Measurements from ENCODE around the gene DCP2.

The DCP2 gene

DNA sequence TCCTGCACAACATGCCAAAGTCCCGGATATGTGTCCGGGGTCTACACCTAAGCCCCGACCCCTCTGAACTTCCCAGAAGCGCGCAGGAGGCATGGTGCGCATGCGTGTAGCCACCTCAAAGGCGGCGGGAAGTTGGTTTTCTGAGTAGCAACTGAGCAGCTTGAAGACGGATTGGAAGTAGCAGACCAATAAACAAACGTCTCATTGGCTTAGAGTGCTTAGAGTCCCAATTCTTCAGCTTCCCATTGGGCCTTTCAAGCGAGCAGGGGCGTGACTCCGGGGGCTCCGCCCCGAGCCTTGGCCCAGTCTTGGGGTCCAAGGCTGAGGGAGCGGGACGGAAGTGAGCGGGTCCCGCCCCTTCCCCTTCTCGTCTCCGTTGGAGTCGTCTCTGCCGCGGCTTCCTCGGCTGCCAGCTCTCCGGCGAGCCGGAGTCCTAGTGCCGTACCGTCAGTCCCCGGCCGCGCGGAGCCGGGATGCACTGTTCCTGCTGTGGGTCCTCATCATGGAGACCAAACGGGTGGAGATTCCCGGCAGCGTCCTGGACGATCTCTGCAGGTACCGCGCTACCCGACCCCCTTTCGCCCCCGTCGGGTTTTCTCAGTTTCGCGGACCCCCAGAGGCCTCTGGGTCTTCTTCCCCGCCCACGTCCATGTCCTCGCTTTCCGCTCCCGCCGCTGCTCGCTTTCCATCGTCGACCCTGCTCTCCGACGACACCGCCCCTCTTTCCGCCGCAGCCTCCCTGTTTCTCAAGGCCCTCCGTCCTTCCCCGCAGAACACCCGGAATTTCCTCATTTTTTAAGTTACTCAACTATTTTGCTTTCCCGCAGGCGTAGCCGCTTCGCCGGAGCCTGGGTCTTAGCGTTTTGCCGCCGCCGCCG lies at the start of gene DCP2:
DCP2 (plus strand) TSS at position 367 of the 878 bp plus-strand sequence; CDS start at position 503, 136 bp downstream.
- peak within 1 kb of the TSS; percentile 96 for H3K4me3 ChIP-seq (ENCODE audit: low read depth, low read length)
- peak within 1 kb of the TSS; percentile 89 for H3K27ac ChIP-seq (ENCODE audit: extremely low read depth, low read depth, low read length)
- no peaks in the 10 kb centered on the region for H3K9me3 ChIP-seq (ENCODE audit: control insufficient read depth, insufficient read depth, low read depth, low read length)
- H3K36me3 ChIP-seq (ENCODE audit: control insufficient read depth in 2 of 2, insufficient read depth in 1 of 2, low read length in 2 of 2), result no peaks in the 10 kb centered on the region; a peak in 1 of 3 replicates
- CTCF ChIA-PET, result interaction anchor here (0.6 to 0.7 kb wide), 4 partner anchors 10 to 286 kb away, joined by 3 to 6 read pairs (median 3); no protein-coding TSS in a partner anchor
- H3K4me1 ChIP-seq (ENCODE audit: control insufficient read depth, insufficient read depth, low read length), result peaks cover 16% of the 10 kb centered on the region
- POLR2A ChIA-PET, result interaction anchor here (0.5 to 1.5 kb wide), 24 partner anchors 9 to 548 kb away, joined by 3 to 23 read pairs (median 5); partner anchors contain the start of genes MCC, REEP5, SRP19 and YTHDC2
- TF ChIP-seq ZNF626 (tag by site-specific recombination; IDR thresholded peaks at IDR 0.05) (no peak), ZSCAN16 (tag by site-specific recombination; IDR thresholded peaks at IDR 0.05) (0 out of 2 replicates have a peak, but pooled peaks have one; percentile 52), ZBTB1 (tag by site-specific recombination; IDR thresholded peaks at IDR 0.05) (no peak), ZNF791 (tag by site-specific recombination; IDR thresholded peaks at IDR 0.05) (no peak), ZNF214 (tag by site-specific recombination; IDR thresholded peaks at IDR 0.05; ENCODE audit: borderline replicate concordance) (no peak), GLI4 (tag by site-specific recombination; IDR thresholded peaks at IDR 0.05) (peak; percentile 54; the same call in 1 of the 2 replicates), ZNF433 (tag by site-specific recombination; IDR thresholded peaks at IDR 0.05; ENCODE audit: low read depth) (no peak), ZNF221 (tag by site-specific recombination; IDR thresholded peaks at IDR 0.05; ENCODE audit: borderline replicate concordance) (no peak), GLIS1 (tag by site-specific recombination; IDR thresholded peaks at IDR 0.05) (peak; percentile 64), ZNF501 (tag by site-specific recombination; IDR thresholded peaks at IDR 0.05) (peak; percentile 87), ZNF654 (tag by site-specific recombination; IDR thresholded peaks at IDR 0.05; ENCODE audit: low read depth) (no peak), ZNF138 (tag by site-specific recombination; IDR thresholded peaks at IDR 0.05; ENCODE audit: borderline replicate concordance) (no peak), WT1 (tag by site-specific recombination; IDR thresholded peaks at IDR 0.05) (0 out of 2 replicates have a peak, but pooled peaks have one; percentile 44), ZNF37A (tag by site-specific recombination; IDR thresholded peaks at IDR 0.05) (0 out of 2 replicates have a peak, but pooled peaks have one; percentile 20), MZF1 (tag by site-specific recombination; IDR thresholded peaks at IDR 0.05; ENCODE audit: borderline replicate concordance) (peak; percentile 65; the same call in 1 of the 2 replicates), HOXC10 (CRISPR knock-in tag; IDR thresholded peaks at IDR 0.05) (no peak)
- TF ChIP-seq, protein P1, sequence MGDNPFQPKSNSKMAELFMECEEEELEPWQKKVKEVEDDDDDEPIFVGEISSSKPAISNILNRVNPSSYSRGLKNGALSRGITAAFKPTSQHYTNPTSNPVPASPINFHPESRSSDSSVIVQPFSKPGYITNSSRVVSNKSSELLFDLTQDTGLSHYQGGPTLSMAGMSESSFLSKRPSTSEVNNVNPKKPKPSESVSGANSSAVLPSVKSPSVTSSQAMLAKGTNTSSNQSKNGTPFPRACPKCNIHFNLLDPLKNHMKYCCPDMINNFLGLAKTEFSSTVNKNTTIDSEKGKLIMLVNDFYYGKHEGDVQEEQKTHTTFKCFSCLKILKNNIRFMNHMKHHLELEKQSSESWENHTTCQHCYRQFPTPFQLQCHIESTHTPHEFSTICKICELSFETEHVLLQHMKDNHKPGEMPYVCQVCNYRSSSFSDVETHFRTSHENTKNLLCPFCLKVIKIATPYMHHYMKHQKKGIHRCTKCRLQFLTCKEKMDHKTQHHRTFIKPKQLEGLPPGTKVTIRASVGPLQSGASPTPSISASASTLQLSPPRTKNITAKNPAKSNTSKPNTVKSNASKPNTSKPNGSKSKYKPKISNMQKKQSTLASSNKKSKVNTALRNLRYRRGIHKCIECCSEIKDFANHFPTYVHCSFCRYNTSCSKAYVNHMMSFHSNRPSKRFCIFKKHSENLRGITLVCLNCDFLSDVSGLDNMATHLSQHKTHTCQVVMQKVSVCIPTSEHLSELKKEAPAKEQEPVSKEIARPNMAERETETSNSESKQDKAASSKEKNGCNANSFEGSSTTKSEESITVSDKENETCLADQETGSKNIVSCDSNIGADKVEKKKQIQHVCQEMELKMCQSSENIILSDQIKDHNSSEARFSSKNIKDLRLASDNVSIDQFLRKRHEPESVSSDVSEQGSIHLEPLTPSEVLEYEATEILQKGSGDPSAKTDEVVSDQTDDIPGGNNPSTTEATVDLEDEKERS (tag by site-specific recombination; IDR thresholded peaks at IDR 0.05), result peak; percentile 73; the same call in 1 of the 2 replicates
- TF ChIP-seq, protein P2, sequence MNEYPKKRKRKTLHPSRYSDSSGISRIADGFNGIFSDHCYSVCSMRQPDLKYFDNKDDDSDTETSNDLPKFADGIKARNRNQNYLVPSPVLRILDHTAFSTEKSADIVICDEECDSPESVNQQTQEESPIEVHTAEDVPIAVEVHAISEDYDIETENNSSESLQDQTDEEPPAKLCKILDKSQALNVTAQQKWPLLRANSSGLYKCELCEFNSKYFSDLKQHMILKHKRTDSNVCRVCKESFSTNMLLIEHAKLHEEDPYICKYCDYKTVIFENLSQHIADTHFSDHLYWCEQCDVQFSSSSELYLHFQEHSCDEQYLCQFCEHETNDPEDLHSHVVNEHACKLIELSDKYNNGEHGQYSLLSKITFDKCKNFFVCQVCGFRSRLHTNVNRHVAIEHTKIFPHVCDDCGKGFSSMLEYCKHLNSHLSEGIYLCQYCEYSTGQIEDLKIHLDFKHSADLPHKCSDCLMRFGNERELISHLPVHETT (tag by site-specific recombination; IDR thresholded peaks at IDR 0.05), result peak; percentile 66
- TF ChIP-seq, protein P3, sequence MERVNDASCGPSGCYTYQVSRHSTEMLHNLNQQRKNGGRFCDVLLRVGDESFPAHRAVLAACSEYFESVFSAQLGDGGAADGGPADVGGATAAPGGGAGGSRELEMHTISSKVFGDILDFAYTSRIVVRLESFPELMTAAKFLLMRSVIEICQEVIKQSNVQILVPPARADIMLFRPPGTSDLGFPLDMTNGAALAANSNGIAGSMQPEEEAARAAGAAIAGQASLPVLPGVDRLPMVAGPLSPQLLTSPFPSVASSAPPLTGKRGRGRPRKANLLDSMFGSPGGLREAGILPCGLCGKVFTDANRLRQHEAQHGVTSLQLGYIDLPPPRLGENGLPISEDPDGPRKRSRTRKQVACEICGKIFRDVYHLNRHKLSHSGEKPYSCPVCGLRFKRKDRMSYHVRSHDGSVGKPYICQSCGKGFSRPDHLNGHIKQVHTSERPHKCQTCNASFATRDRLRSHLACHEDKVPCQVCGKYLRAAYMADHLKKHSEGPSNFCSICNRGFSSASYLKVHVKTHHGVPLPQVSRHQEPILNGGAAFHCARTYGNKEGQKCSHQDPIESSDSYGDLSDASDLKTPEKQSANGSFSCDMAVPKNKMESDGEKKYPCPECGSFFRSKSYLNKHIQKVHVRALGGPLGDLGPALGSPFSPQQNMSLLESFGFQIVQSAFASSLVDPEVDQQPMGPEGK (tag by site-specific recombination; IDR thresholded peaks at IDR 0.05), result peak; percentile 95
- TF ChIP-seq, protein P4, sequence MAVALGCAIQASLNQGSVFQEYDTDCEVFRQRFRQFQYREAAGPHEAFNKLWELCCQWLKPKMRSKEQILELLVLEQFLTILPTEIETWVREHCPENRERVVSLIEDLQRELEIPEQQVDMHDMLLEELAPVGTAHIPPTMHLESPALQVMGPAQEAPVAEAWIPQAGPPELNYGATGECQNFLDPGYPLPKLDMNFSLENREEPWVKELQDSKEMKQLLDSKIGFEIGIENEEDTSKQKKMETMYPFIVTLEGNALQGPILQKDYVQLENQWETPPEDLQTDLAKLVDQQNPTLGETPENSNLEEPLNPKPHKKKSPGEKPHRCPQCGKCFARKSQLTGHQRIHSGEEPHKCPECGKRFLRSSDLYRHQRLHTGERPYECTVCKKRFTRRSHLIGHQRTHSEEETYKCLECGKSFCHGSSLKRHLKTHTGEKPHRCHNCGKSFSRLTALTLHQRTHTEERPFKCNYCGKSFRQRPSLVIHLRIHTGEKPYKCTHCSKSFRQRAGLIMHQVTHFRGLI (tag by site-specific recombination; IDR thresholded peaks at IDR 0.05), result no peak
- TF ChIP-seq, protein P5, sequence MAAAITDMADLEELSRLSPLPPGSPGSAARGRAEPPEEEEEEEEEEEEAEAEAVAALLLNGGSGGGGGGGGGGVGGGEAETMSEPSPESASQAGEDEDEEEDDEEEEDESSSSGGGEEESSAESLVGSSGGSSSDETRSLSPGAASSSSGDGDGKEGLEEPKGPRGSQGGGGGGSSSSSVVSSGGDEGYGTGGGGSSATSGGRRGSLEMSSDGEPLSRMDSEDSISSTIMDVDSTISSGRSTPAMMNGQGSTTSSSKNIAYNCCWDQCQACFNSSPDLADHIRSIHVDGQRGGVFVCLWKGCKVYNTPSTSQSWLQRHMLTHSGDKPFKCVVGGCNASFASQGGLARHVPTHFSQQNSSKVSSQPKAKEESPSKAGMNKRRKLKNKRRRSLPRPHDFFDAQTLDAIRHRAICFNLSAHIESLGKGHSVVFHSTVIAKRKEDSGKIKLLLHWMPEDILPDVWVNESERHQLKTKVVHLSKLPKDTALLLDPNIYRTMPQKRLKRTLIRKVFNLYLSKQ (tag by site-specific recombination; IDR thresholded peaks at IDR 0.05; ENCODE audit: borderline replicate concordance), result no peak; the same call in 1 of the 2 replicates
- TF ChIP-seq, protein P6, sequence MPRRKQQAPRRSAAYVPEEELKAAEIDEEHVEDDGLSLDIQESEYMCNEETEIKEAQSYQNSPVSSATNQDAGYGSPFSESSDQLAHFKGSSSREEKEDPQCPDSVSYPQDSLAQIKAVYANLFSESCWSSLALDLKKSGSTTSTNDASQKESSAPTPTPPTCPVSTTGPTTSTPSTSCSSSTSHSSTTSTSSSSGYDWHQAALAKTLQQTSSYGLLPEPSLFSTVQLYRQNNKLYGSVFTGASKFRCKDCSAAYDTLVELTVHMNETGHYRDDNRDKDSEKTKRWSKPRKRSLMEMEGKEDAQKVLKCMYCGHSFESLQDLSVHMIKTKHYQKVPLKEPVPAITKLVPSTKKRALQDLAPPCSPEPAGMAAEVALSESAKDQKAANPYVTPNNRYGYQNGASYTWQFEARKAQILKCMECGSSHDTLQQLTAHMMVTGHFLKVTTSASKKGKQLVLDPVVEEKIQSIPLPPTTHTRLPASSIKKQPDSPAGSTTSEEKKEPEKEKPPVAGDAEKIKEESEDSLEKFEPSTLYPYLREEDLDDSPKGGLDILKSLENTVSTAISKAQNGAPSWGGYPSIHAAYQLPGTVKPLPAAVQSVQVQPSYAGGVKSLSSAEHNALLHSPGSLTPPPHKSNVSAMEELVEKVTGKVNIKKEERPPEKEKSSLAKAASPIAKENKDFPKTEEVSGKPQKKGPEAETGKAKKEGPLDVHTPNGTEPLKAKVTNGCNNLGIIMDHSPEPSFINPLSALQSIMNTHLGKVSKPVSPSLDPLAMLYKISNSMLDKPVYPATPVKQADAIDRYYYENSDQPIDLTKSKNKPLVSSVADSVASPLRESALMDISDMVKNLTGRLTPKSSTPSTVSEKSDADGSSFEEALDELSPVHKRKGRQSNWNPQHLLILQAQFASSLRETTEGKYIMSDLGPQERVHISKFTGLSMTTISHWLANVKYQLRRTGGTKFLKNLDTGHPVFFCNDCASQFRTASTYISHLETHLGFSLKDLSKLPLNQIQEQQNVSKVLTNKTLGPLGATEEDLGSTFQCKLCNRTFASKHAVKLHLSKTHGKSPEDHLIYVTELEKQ (tag by site-specific recombination; IDR thresholded peaks at IDR 0.05; ENCODE audit: borderline replicate concordance), result 0 out of 2 replicates have a peak, but pooled peaks have one; percentile 48

Measured in HEK293 (cell line).